EL (cell line): Measurements from ENCODE around the gene TMEM150C.
"Not testable (repeated sequence)": the region's sequence is repeated elsewhere in the genome, so short reads cannot be mapped to it uniquely, and the experiment has no call there.

Experiments used
- DNase-seq: peaks from one replicate; pipeline ENCODE4 v3.0.0-alpha.2; 2016

The TMEM150C gene

DNA sequence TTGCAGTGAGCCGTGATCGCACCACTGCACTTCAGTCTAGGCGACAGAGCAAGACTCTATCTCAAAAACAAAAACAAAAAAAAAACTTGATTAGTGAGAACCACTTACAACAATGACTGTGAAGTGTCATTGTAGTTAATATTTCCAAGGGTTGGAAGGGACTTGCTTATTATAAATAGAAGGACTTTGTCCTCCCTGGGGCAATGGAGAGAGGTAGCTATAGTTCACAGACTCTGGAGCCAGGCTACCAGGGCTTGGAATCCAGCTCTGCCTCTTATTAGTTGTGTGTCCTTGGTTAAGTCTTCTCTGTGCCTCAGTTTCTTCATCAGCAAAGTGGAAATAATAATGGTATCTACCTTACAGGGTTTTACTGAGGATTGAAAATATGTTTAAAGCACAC is 51.6 kb downstream of the TMEM150C start:
- no peak for DNase-seq

DNA sequence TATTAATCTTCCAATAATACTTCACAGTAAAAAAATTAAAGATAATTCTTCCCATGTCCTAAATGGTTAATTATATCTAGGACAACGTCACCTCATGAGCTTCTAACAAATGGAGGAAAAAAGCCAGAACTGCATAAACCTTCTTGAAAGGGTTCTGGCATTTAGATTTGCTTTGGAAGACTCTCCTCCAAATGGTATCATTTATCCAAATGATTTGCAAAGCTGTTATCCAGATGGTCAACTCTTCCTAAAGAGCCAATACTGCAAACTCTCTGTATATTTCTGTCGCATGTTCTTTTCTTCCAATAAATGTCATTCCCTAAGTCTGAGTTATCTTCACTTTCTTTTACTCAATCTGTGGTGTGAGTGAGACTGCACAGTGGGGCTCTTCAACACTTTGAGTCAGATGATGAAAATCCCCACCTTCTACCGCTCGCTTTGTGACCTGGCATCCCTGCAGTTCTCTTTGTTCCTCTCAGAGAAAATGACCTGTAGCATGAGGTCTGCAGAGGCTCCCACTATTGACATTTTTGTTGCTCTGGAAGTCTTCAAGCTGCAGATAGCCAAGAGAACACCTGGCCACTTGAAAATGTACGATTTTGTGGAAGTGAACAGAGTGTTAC is 52.9 kb downstream of the TMEM150C start:
- DNase-seq, result peak; percentile 8

DNA sequence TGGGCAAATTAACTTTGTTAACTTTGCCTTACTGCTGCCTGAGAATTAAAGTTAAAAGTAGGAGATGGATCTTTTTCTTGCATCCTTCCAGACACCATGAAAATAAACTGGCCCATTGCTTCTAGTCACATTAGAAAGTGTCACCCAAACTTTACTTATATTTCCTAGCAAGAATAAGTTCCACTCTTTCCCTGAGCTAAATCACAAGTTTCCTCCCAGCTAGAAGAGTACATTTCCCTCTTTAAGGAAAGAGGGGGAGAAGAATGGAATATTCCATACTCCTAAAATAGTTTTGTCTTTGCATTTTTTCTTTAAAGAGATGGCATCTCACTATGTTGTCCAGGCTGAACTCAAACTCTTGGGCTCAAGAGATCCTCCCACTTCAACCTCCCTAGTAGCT is 53.8 kb downstream of the TMEM150C start:
- no peak for DNase-seq

DNA sequence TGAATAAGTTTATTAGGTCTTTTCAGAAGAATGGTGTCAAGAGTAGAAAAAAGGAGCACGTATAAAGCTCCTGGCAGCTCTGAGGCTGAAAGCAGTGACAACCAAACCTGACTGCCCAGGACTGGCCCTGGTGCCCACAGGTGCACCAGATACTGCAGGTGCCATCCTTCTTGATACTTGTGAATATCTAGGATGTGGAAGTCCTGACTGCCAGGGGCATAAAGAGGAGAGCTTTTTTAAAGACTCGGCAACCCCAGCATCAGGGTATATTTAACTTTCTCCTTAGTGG is 60.7 kb downstream of the TMEM150C start:
- no peak for DNase-seq

DNA sequence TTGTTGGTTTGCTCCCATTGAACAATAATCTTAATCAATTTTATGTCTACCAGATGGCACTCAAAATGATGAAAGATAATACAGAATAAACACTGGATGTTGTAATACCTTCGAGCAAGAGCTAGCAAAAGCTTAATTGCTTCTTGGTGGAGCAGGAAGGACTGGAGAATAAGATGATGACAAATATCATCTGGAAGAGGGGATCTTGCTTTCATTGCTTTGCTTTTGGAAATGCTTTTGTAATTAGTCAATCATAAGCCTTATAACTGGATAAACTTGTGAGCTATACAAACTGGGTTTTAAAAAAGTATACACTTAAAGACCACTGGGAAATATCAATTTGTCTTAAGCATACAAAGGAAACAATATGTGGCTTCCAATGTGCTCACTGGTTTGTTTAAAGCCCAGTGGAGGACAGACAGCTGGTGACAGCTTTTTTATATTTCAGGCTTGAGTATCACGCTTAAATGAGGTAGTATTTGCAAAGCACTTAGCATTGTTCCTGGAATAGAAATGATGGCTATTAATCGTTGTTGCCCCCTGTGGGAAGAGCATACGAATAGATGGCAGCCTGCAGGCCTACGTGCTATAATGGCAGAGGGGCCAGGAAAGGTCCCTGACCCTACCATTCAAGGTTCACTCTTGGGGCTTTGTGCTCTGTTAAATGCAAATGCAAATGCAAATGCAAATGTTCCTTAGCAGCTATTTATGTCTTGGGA is 61.2 kb downstream of the TMEM150C start:
- peak; percentile 66 for DNase-seq

DNA sequence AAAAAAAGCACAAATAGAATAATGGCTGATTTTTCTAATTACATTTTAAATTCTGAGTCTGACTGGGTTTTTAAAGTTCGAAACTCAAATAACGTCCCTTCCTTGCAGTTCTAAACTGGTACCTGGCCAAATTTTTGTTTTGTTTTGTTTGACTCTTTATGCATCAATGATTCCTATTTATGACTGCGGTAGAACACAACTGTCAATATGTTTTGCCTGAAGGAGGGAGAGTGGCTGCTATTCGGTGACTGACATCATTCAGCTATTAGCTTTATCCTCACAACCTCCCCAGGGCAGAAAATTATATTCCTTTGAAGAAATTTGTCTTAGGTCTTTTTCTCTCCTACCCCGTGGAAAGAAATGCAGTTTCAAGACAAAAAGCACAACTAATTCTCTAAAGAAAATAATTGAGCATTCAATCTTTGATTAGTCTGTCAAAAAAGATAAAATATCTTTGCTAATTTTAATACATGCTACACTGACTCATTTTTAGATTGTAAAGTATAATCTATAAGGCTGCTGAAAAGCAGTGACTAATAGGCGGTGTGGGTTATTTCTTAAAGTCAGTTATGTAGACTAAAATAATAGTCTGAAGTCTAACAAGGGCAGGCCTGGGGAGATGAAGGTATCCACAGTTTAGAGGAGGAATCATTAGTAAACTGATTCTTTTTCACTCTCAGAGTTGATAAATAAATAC is 61.9 kb downstream of the TMEM150C start:
- DNase-seq, result peak; percentile 53

DNA sequence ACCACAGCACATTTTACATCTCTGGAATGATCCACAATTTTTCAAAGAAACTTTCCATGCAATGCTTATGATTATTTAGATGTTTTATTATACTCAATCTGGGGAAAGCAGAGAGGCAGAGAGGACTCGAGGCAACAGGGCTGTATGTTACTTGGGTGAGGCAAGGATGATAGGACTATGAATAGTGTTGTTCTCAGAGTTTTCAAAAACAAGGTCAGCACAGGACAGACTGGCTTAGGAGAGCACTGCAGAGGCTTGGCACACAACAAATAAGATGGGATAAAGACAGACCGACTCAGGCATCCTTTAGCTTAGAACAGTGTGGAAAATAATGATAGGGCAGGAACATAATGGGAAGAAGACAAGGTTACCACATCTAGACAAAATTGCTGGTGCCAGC is 65.4 kb downstream of the TMEM150C start:
- no peak for DNase-seq

DNA sequence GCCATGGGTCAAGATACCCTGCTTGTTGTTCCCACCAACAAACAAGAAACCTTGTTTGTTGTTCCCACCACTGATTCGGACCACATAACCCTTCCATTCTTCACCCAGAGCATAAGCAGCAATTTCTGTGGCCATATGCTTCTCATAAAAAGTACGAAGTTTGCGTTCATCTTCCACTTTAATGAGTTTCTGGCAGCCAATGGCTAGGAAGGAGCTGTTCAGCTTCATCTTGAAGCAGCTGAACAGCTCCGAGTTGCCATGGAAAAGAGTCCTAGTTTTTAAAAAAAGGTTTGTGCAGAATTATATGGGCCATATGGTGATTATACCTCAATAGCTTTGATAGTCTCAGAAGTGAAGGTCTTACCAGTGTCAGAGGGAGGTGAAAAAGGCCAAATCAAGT is 66.1 kb downstream of the TMEM150C start:
- no peak for DNase-seq

DNA sequence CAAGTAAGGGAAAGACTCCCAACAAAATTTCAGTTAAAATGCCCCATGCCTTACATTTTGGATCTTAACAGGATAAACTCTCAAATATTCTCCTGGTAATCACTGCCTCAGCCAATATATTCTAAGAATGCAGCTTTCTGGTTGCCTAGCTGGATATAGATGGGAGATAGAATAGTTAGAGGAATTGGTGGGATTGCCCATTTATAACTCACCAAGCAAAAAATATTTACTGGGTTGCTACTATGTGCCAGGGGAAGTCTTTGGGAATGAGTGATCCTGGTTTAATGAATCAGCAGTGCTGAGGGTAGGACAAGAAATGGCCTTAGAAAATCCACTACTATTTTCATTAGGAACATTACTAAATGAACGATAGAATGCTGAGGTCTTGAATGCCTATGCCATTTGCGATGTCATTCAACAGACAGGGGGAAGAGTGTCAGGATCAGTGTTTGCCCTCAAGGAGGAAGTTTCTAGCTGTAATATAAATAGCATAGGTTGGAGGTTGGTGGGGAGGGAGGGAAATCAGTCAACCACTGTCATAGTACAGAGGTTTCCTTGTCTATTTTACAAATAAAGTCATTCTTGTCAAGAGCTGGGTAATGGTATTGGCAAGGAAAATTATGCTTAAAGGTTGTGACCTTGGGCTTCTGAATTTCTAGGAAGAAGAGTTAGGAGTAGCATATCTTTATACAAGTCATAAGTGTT is 67.9 kb downstream of the TMEM150C start:
- DNase-seq, result peak; percentile 67

DNA sequence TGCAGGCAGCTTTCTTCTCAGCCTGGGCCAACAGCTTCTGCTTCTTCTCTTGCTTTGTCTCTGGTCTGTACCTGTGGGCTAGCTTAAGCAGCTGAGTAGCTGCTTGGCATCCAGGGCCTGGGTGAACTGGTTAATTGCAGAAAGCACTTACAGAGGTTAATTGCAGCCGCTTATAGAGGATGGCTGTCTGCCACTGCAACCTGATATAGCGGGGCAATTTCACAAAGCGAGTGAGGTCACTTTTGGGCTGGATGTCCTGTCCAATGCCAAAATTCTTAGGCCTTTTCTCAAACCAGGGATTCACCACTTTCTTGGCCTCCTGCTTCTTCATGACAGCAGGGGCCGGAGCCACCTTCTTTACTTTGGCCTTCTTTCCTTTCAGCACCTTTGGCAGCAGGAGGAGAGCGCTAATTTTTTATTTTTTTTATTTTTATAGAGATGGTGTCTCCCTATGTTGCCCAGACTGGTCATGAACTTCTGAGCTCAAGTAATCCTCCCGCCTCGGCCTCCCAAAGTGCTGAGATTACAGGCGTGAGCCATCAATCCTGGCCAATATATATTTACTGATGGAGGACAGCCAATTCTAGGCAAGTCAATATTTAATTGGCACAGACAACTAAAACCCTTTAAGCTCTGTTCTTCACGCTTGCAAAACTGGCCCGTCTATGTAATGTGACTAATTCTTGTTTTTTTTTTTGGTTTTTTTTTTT is 70.4 kb downstream of the TMEM150C start:
- DNase-seq, result no peak

DNA sequence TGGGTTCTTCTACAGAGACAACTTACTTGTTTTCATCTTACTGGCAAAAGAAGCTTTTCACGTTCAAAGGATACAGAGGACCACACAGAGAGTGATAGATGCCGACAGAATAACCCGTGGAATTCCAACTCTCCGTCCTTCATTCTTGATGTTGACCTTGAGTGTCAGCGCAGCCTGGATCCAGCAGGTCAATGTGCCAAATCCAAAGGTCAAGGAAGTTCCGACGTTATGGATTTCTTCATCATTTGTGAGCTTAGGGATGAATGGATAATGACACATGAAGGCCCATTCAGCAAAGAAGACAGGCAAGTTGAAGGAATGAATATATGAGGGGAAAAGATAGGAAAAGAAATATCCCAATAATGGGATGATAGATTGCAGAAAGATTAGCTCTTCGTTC is 71.8 kb downstream of the TMEM150C start:
- no peak for DNase-seq

DNA sequence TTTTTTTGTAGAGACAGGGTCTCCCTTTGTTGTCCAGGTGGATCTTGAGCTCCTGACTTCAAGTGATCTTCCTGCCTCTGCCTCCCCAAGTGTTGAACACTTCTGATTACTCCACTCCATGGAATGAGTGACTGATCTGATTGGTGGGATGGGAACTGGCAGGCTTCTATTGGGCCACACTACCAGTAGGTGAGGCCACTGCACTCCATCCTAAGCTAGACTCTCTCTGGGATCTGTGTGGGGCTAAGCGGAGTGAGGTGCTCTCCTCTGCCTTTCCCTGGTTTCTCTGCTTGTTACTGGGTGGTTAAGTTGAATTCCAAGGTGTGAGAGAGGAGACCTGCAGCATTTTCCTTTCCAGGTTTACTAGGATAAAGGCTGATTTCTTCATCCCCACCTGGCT is 72.7 kb downstream of the TMEM150C start:
- DNase-seq, result no peak

DNA sequence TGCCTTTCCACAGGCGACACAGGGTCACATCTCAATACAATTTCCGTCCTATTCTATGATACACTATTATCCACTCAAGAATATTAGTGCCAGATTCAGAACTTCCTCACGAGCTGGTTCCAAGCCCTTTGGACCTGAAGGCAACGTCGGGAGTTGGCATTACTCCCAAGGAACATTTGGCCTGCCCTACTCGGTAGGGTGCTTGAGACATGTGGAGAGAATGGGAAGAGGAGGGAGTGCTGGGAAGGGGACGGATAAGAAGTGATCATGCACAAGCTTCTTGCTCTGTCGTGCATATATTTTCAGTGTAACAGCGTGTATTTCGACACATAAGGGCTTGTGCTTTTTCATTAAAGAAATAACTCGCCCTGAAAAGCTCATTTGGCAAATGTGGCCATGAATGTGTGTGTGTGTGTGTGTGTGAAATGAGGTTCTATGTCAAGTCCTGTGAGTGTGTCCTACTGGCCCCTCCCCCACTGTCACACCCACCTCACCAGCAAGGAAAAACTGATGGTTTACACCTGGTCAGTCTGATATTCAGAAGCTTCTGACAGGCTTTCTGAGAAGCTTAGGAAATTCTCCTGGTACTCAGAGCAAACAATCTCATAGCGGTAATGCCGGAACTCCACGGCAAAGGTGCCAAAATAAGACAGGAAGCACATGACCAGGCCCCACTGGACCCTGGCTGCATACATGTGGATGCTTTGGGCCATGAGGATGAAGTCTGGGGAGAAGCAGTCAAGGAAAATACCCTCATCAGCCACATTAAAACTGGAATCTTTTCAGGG is 76.6 kb downstream of the TMEM150C start:
- DNase-seq, result no peak

DNA sequence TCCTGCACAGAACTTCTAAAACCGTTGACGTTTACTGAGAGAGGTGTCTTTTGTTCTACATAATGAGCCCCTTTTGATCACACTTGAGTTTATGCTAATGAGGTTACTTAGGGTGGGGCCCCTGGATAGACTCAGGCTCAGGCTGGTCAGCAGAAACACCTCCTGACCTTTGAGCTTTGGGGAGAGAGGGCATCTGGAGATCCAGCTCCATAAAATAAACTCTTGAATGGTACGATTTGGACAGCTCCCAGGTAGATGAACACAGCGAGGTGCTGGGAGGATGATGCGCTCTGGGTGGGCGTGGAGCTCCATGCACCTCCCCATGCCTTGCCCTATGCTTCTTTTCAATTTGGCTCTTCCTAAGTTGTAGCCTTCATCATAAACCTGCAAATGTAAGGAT is 79.4 kb downstream of the TMEM150C start:
- DNase-seq, result no peak

DNA sequence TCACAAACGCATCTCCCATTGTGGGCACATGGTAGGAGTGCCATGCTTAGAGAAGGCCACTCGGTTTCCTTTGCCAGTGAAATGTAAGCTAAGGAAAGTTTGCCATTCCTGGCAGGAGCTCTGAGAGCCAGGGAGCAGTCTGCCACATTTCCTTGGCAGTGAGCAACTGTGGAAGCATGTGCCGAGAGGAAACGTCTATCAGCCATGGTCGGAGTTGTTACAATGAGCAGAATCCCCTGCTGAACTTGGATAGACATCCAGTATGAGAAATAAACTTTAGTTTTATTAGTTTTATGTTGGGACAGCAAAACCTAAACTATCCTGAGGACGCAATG is 80.3 kb downstream of the TMEM150C start:
- no peak for DNase-seq

DNA sequence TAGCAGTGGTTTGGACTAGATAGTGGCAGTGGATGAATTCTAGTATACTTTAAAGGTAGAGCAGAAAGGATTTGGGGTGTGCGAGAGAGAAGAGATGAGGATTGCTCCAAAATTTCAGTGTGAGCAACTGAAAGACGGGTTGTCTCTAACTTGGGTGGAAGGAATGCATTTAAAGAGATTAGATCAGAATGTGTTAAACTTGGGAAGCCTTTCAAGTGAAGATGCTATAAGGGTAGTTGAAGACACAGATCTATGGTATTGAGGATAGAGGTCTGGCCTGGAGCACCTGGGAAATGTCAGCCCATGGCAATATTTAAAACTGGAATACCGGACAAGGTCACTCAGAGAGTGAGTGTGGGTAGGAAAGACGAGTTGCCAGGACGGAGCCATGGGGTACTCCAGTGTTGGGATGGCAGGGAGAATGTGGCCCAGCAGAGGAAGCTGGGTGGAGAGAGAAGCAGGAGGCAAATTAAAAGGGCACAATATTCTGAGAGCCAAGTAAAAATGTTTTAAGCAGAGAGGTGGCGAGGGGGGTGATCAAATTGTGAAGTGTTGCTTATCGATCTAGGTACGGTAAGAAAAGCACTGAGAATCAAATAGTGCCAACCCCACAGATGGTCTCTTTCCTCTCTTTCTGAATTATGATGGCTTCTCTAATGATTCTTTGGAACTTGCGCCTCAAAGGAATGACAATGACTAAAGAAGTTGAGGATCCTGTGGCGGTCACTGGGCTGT is 80.8 kb downstream of the TMEM150C start:
- DNase-seq, result no peak

DNA sequence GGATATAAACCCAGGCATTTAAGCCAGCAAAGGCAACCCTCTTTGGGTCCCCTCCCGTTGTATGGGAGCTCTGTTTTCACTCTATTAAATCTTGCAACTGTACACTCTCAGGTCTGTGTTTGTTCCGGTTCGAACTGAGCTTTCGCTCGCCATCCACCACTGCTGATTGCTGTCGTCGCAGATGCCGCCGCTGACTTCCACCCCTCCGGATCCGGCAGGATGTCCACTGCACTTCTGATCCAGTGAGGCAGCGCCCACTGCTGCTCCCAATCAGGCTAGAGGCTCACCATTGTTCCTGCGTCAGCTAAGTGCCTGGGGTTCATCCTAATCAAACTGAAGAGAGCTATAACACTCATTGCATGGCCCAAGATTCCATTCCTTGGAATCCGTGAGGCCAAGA is 82.2 kb downstream of the TMEM150C start:
- no peak for DNase-seq

DNA sequence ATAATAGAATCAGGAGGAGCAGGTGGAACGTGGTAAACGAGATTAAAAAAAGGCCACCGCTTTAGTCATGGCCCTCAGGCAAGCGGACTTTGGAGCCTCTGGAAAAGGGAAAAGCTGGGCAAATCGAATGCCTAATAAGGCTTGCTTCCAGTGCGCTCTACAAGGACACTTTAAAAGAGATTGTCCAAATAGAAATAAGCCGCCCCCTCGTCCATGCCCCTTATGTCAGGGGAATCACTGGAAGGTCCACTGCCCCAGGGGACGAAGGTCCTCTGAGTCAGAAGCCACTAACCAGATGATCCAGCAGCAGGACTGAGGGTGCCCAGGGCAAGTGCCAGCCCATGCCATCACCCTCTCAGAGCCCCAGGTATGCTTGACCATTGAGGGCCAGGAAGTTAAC is 84.3 kb downstream of the TMEM150C start:
- not testable (repeated sequence) for DNase-seq

DNA sequence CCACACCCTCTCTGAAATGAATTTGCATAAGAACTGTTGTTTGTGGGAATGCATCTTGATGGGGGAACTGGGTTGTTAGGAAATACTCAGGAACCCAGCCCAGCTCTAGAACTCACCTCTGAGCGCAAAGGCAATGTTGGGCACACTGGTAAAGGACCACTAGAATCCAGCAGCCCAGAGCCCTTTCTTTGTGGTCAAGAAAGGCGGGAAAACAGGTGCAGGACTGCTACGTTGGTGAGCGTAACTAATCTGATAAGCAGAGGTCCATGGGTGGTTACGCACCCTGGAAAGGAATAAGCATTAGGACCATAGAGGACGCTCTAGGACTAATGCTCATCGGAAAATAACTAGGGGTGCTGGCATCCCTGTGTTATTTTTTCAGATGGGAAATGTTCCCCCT is 85.9 kb downstream of the TMEM150C start:
- DNase-seq, result not testable (repeated sequence)

DNA sequence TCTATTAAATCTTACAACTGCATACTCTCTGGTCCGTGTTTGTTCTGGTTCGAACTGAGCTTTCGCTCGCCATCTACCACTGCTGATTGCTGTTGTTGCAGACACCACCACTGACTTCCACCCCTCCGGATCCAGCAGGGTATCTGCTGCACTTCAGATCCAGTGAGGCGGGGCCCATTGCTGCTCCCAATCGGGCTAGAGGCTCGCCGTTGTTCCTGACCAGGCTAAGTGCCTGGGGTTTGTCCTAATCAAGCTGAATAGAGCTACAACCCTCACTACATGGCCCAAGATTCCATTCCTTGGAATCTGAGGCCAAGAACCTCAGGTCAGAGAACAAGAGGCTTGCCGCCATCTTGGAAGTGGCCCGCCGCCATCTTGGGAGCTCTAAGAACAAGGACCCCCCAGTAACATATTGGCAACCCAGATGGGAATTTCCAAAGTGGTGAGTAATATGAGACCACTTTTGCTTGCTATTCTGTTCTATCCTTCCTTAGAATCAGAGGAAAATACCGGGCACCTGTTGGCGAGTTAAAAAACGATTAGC is 88.1 kb downstream of the TMEM150C start:
- DNase-seq, result no peak

DNA sequence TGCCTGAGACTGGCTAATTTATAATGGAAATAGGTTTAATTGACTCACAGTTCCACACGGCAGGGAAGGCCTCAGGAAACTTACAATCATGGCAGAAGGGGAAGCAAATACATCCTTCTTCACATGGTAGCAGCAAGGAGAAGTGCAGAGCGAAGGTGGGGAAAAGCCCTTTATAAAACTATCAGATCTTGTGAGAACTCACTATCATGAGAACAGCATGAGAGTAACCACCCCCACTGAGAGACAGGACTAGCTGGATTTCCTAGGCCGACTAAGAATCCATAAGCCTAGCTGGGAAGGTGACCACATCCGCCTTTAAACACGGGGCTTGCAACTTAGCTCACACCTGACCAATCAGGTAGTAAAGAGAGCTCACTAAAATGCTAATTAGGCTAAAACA is 88.7 kb downstream of the TMEM150C start:
- DNase-seq, result not testable (repeated sequence)
